HAP-1 (cell line): ENCODE data around the gene ACTL7B.
"Not testable (repeated sequence)": the region's sequence is repeated elsewhere in the genome, so short reads cannot be mapped to it uniquely, and the experiment has no call there.

Experiments used
- DNase-seq, 2 experiments: peaks; one replicate each; pipeline ENCODE4 v3.0.0-alpha.2; 2016 to 2020; ENCODE audit warnings: low spot score in 2 of 2
- H3K27me3 ChIP-seq: fragments of 250-450 bp; sonication (Bioruptor Pico); 2 replicates; pipeline ENCODE4 v1.5.1; 2020; ENCODE audit warnings: low read depth, mild to moderate bottlenecking, moderate library complexity
- H3K36me3 ChIP-seq: fragments of 250-450 bp; sonication (Bioruptor Pico); replicated peaks from 2 replicates; pipeline ENCODE4 v1.5.1; 2020; ENCODE audit warnings: mild to moderate bottlenecking
- H3K4me1 ChIP-seq: fragments of 250-450 bp; sonication (Bioruptor Pico); 2 replicates; pipeline ENCODE4 v1.5.1; 2020; ENCODE audit warnings: mild to moderate bottlenecking
- H3K4me3 ChIP-seq: fragments of 250-450 bp; sonication (Bioruptor Pico); 2 replicates; pipeline ENCODE4 v1.5.1; 2020; ENCODE audit warnings: mild to moderate bottlenecking, moderate library complexity
- H3K9me3 ChIP-seq: fragments of 250-450 bp; sonication (Bioruptor Pico); 2 replicates; pipeline ENCODE4 v1.5.1; 2020; ENCODE audit warnings: mild to moderate bottlenecking, moderate library complexity
- in situ Hi-C: fragments of 300-500 bp; cut with MboI; formaldehyde crosslinking; loops from 3 replicates; pipeline ENCODE4 v1.14.3; 2020; ENCODE audit warnings: low sequenced_read_pairs, inconsistent platforms, mixed read lengths

The ACTL7B gene

GRCh38 chr9:108844856-108845255, 10.9 kb downstream of the ACTL7B start:
- Histone ChIP-seq H3K27me3 (no peaks in the 10 kb centered on the region), H3K4me3 (no peak overlapping the region), H3K9me3 (no peaks in the 10 kb centered on the region), H3K36me3 (no peaks in the 10 kb centered on the region), H3K4me1 (no peaks in the 10 kb centered on the region)
- DNase-seq = no peak
- in situ Hi-C loops = no loop called here

- no peaks in the 10 kb centered on the region for H3K27me3 ChIP-seq
- in situ Hi-C loops = no loop called here
- H3K4me1 ChIP-seq = no peaks in the 10 kb centered on the region
- H3K36me3 ChIP-seq = no peaks in the 10 kb centered on the region
- H3K4me3 ChIP-seq = no peak overlapping the region
- DNase-seq = no peak
- no peaks in the 10 kb centered on the region for H3K9me3 ChIP-seq
Measured at GRCh38 chr9:108844391-108844790, 11.4 kb downstream of the ACTL7B start.

- Histone ChIP-seq H3K9me3 (no peaks in the 10 kb centered on the region), H3K36me3 (no peaks in the 10 kb centered on the region), H3K4me1 (no peaks in the 10 kb centered on the region), H3K27me3 (no peaks in the 10 kb centered on the region), H3K4me3 (no peak overlapping the region)
- DNase-seq = no peak
- in situ Hi-C loops = no loop called here
Measured at GRCh38 chr9:108842610-108843295, 13.0 kb downstream of the ACTL7B start.

GRCh38 chr9:108839561-108839960, 16.2 kb downstream of the ACTL7B start:
- H3K36me3 ChIP-seq, H3K4me3 ChIP-seq, H3K9me3 ChIP-seq, H3K27me3 ChIP-seq, H3K4me1 ChIP-seq, in situ Hi-C loops, DNase-seq: not testable (repeated sequence)

GRCh38 chr9:108838017-108838416, 17.8 kb downstream of the ACTL7B start:
- Histone ChIP-seq H3K4me1 (no peaks in the 10 kb centered on the region), H3K36me3 (no peaks in the 10 kb centered on the region), H3K27me3 (no peaks in the 10 kb centered on the region), H3K9me3 (no peaks in the 10 kb centered on the region), H3K4me3 (no peak overlapping the region)
- DNase-seq = no peak
- in situ Hi-C loops = no loop called here

GRCh38 chr9:108837530-108837929, 18.3 kb downstream of the ACTL7B start:
- no peak for DNase-seq

GRCh38 chr9:108836781-108837180, 19.0 kb downstream of the ACTL7B start:
- in situ Hi-C loops = no loop called here
- no peak for DNase-seq

More at GRCh38 chr9:108837530-108837929, 18.3 kb downstream of the ACTL7B start:
- Histone ChIP-seq H3K27me3 (no peaks in the 10 kb centered on the region), H3K36me3 (no peaks in the 10 kb centered on the region), H3K4me3 (no peak overlapping the region), H3K4me1 (no peaks in the 10 kb centered on the region), H3K9me3 (no peaks in the 10 kb centered on the region)
- in situ Hi-C loops = no loop called here

GRCh38 chr9:108836319-108836718, 19.5 kb downstream of the ACTL7B start:
- H3K4me3 ChIP-seq = no peak overlapping the region
- H3K36me3 ChIP-seq = no peaks in the 10 kb centered on the region
- no peaks in the 10 kb centered on the region for H3K27me3 ChIP-seq
- DNase-seq = no peak
- in situ Hi-C loops = no loop called here
- H3K9me3 ChIP-seq = no peaks in the 10 kb centered on the region
- H3K4me1 ChIP-seq = no peaks in the 10 kb centered on the region

More at GRCh38 chr9:108836781-108837180, 19.0 kb downstream of the ACTL7B start:
- Histone ChIP-seq H3K4me3 (no peak overlapping the region), H3K4me1 (no peaks in the 10 kb centered on the region), H3K9me3 (no peaks in the 10 kb centered on the region), H3K36me3 (no peaks in the 10 kb centered on the region), H3K27me3 (no peaks in the 10 kb centered on the region)

GRCh38 chr9:108835831-108836230, 20.0 kb downstream of the ACTL7B start:
- no peak for DNase-seq
- Histone ChIP-seq H3K27me3 (no peaks in the 10 kb centered on the region), H3K4me1 (no peaks in the 10 kb centered on the region), H3K36me3 (no peaks in the 10 kb centered on the region), H3K4me3 (no peak overlapping the region), H3K9me3 (no peaks in the 10 kb centered on the region)
- in situ Hi-C loops = no loop called here

- Histone ChIP-seq H3K4me1 (no peaks in the 10 kb centered on the region), H3K4me3 (no peak overlapping the region), H3K9me3 (no peaks in the 10 kb centered on the region), H3K36me3 (no peaks in the 10 kb centered on the region), H3K27me3 (no peaks in the 10 kb centered on the region)
- no peak for DNase-seq
- in situ Hi-C loops = no loop called here
Measured at GRCh38 chr9:108834959-108835665, 20.7 kb downstream of the ACTL7B start.

GRCh38 chr9:108832179-108832500, 23.6 kb downstream of the ACTL7B start:
- Histone ChIP-seq H3K4me1 (no peaks in the 10 kb centered on the region), H3K36me3 (no peaks in the 10 kb centered on the region), H3K27me3 (0 out of 2 replicates have a peak, but pooled peaks cover 3% of the 10 kb centered on the region), H3K9me3 (no peaks in the 10 kb centered on the region), H3K4me3 (no peak overlapping the region)
- no peak for DNase-seq
- in situ Hi-C loops = no loop called here

GRCh38 chr9:108831496-108832178, 24.1 kb downstream of the ACTL7B start:
- no peak for DNase-seq
- 0 out of 2 replicates have a peak, but pooled peaks cover 3% of the 10 kb centered on the region for H3K27me3 ChIP-seq
- H3K9me3 ChIP-seq = no peaks in the 10 kb centered on the region
- in situ Hi-C loops = no loop called here
- no peaks in the 10 kb centered on the region for H3K36me3 ChIP-seq
- H3K4me3 ChIP-seq = no peak overlapping the region
- H3K4me1 ChIP-seq = no peaks in the 10 kb centered on the region

GRCh38 chr9:108830272-108830671, 25.5 kb downstream of the ACTL7B start:
- H3K36me3 ChIP-seq = no peaks in the 10 kb centered on the region
- no peak for DNase-seq
- in situ Hi-C loops = no loop called here
- H3K4me3 ChIP-seq = no peak overlapping the region
- 0 out of 2 replicates have a peak, but pooled peaks cover 3% of the 10 kb centered on the region for H3K27me3 ChIP-seq
- no peaks in the 10 kb centered on the region for H3K4me1 ChIP-seq
- no peaks in the 10 kb centered on the region for H3K9me3 ChIP-seq

- H3K4me3 ChIP-seq = no peak overlapping the region
- H3K27me3 ChIP-seq = 0 out of 2 replicates have a peak, but pooled peaks cover 3% of the 10 kb centered on the region
- DNase-seq = no peak
- no peaks in the 10 kb centered on the region for H3K36me3 ChIP-seq
- no peaks in the 10 kb centered on the region for H3K9me3 ChIP-seq
- in situ Hi-C loops = no loop called here
- no peaks in the 10 kb centered on the region for H3K4me1 ChIP-seq
Measured at GRCh38 chr9:108823829-108824228, 32.0 kb downstream of the ACTL7B start.
